Measurements from ENCODE around the gene FAM216B. TPM values are rescaled to one million over a fixed set of nuclear protein-coding genes. Genes with fewer than 3 reads are reported as not detected.
A peak's percentile ranks its signal among the peaks of the same experiment; 100 is the strongest.

FAM216B gene
- total and polyA plus RNA-seq, 8 donors, result under 0.01 to 0.18 (median 0.03) TPM; not detected in 5

- no peaks in the 10 kb centered on the region for H3K9me3 ChIP-seq
- H3K4me1 ChIP-seq, result peaks cover 0 to 6% (median 2%) of the 10 kb centered on the region in 4 donors
- H3K4me3 ChIP-seq, result no peak overlapping the region
- TF ChIP-seq EP300 (IDR thresholded peaks at IDR 0.05), result no peak
- TF ChIP-seq POLR2AphosphoS5 (IDR thresholded peaks at IDR 0.05), result peak in 1 of 3 donors; percentile 5
- DNase-seq, result peak; percentile 73 to 84
- no peaks in the 10 kb centered on the region for H3K27me3 ChIP-seq
- 13 to 25% (median 22%) methylated on average over 1 of the region's 1 CpG for WGBS, 5 donors
- H3K27ac ChIP-seq, result no peak overlapping the region
- intact Hi-C loops (cut with DNase I; ENCODE audit: low total_unique reads), result no loop called here
- H3K36me3 ChIP-seq, result no peaks in the 10 kb centered on the region
These were observed 40.6 kb upstream of the FAM216B start for GRCh38 chr13:42740753-42741152.

GRCh38 chr13:42741914-42742313 is 39.5 kb upstream of the FAM216B start:
- H3K27me3 ChIP-seq, result no peaks in the 10 kb centered on the region
- WGBS, 5 donors, result 77 to 94% (median 82%) methylated on average over 2 of the region's 2 CpGs
- no peak overlapping the region for H3K4me3 ChIP-seq
- no peak for DNase-seq
- TF ChIP-seq POLR2AphosphoS5 (IDR thresholded peaks at IDR 0.05), result no peak
- TF ChIP-seq EP300 (IDR thresholded peaks at IDR 0.05), result no peak
- no peak for TF ChIP-seq POLR2A (IDR thresholded peaks at IDR 0.05)
- TF ChIP-seq CTCF (IDR thresholded peaks at IDR 0.05), result no peak
- no peaks in the 10 kb centered on the region for H3K36me3 ChIP-seq
- intact Hi-C loops (cut with DNase I; ENCODE audit: low total_unique reads), result no loop called here
- no peak overlapping the region for H3K27ac ChIP-seq
- no peaks in the 10 kb centered on the region for H3K9me3 ChIP-seq
- peaks cover 0 to 6% (median 2%) of the 10 kb centered on the region in 4 donors for H3K4me1 ChIP-seq

GRCh38 chr13:42745655-42746054 is 35.7 kb upstream of the FAM216B start:
- intact Hi-C loops (cut with DNase I; ENCODE audit: low total_unique reads), result no loop called here
- Histone ChIP-seq H3K27me3 (no peaks in the 10 kb centered on the region), H3K4me3 (no peak overlapping the region), H3K9me3 (no peaks in the 10 kb centered on the region), H3K36me3 (no peaks in the 10 kb centered on the region), H3K27ac (no peak overlapping the region), H3K4me1 (peaks cover 0 to 5% (median 1%) of the 10 kb centered on the region in 4 donors)
- TF ChIP-seq POLR2A (IDR thresholded peaks at IDR 0.05) (no peak), POLR2AphosphoS5 (IDR thresholded peaks at IDR 0.05) (no peak), CTCF (IDR thresholded peaks at IDR 0.05) (no peak), EP300 (IDR thresholded peaks at IDR 0.05) (no peak)
- no peak for DNase-seq
- WGBS, 5 donors, result 91 to 96% (median 95%) methylated on average over 6 of the region's 6 CpGs

GRCh38 chr13:42746866-42747265 is 34.5 kb upstream of the FAM216B start:
- H3K4me1 ChIP-seq, result no peaks in the 10 kb centered on the region
- H3K27me3 ChIP-seq, result no peaks in the 10 kb centered on the region
- no peaks in the 10 kb centered on the region for H3K36me3 ChIP-seq
- no peaks in the 10 kb centered on the region for H3K9me3 ChIP-seq
- no peak for TF ChIP-seq POLR2A (IDR thresholded peaks at IDR 0.05)
- no peak for TF ChIP-seq CTCF (IDR thresholded peaks at IDR 0.05)
- TF ChIP-seq POLR2AphosphoS5 (IDR thresholded peaks at IDR 0.05), result no peak
- TF ChIP-seq EP300 (IDR thresholded peaks at IDR 0.05), result no peak
- no peak overlapping the region for H3K4me3 ChIP-seq
- no peak overlapping the region for H3K27ac ChIP-seq
- intact Hi-C loops (cut with DNase I; ENCODE audit: low total_unique reads), result no loop called here
- 69 to 88% (median 80%) methylated on average over 2 of the region's 2 CpGs for WGBS, 5 donors
- DNase-seq, result no peak

GRCh38 chr13:42747399-42747873 is 33.9 kb upstream of the FAM216B start:
- H3K36me3 ChIP-seq, result no peaks in the 10 kb centered on the region
- intact Hi-C loops (cut with DNase I; ENCODE audit: low total_unique reads), result no loop called here
- H3K27me3 ChIP-seq, result no peaks in the 10 kb centered on the region
- 29 to 63% (median 39%) methylated on average over 4 of the region's 4 CpGs for WGBS, 5 donors
- H3K4me3 ChIP-seq, result no peak overlapping the region
- H3K9me3 ChIP-seq, result no peaks in the 10 kb centered on the region
- peak in 1 of 2 donors; percentile 47 for DNase-seq
- no peak overlapping the region for H3K27ac ChIP-seq
- TF ChIP-seq POLR2AphosphoS5 (IDR thresholded peaks at IDR 0.05) (peak in 1 of 3 donors; percentile 41), POLR2A (IDR thresholded peaks at IDR 0.05) (no peak)
- H3K4me1 ChIP-seq, result no peaks in the 10 kb centered on the region
